PC-3 (cell line): Measurements from ENCODE around the gene CAMSAP1.

Source experiments
- CTCF ChIP-seq: fragments of 300-600 bp; sonication (generic); conservative IDR thresholded peaks from 2 replicates; pipeline ENCODE4 v1.5.1; 2017; ENCODE audit warnings: antibody characterized with exemption, low read depth, mild to moderate bottlenecking, low read length
- EZH2 ChIP-seq: fragments of 300-600 bp; sonication (generic); IDR thresholded peaks from one replicate; pipeline ENCODE4 v1.6.1; 2017; ENCODE audit warnings: antibody characterized with exemption, mild to moderate bottlenecking, low read length; ENCODE audit not compliant: unreplicated experiment
- EZH2phosphoT487 ChIP-seq: fragments of 300-600 bp; sonication (generic); IDR thresholded peaks from 2 replicates; pipeline ENCODE4 v1.6.1; 2018; ENCODE audit warnings: mild to moderate bottlenecking, antibody characterized with exemption, low read length, borderline replicate concordance

GRCh38 chr9:135802876-135803419, 104.4 kb downstream of the CAMSAP1 start:
- TF ChIP-seq CTCF, result no peak
- no peak for TF ChIP-seq EZH2phosphoT487
- no peak for TF ChIP-seq EZH2
